22Rv1 (cell line): ENCODE data around the gene MYH9.

Experiments used
- ZFX ChIP-seq: fragments of 450-650 bp; IDR thresholded peaks from 2 replicates; pipeline ENCODE4 v1.6.1; 2017; ENCODE audit warnings: antibody characterized with exemption, borderline replicate concordance
- TF ChIP-seq, protein P1 (sequence below): fragments of 450-650 bp; IDR thresholded peaks from 2 replicates; pipeline ENCODE4 v1.5.1; 2017; ENCODE audit warnings: mild to moderate bottlenecking

DNA sequence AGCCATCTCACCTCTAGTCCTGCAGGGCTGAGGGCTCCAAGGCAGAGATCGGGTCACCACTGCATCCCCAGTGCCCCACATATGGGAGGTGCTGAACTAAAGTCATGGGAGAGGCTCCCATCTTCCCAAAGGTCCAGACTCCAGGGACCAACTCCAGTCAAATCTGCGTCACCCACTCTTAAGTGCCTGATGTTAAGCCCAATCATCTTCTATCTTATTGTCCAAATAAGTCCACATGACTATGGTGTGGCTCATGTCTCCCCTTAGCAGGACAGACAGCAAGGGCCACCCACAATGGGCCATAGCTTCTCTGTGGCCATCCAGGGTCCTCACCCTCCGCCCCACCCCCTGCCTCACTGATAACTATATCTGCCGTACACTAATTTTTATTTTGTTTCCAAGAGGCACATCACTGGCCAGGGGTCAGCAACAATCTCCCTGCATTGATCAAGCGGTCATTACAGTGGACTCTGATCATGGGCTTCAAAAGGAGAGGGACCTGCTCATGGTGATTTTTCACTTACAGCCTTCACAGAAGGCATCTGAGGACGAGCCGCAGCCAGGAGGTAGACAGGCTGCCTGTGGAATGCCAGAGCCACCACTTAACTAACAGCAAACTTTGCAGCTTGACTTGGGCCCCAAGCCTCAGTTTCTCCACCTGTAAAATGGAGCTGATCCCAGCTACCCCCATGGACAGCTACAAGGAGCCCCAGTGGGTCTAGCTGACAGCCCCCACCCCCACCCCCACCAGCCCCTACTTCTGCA is 23.3 kb downstream of the MYH9 start:
- TF ChIP-seq, protein P1, sequence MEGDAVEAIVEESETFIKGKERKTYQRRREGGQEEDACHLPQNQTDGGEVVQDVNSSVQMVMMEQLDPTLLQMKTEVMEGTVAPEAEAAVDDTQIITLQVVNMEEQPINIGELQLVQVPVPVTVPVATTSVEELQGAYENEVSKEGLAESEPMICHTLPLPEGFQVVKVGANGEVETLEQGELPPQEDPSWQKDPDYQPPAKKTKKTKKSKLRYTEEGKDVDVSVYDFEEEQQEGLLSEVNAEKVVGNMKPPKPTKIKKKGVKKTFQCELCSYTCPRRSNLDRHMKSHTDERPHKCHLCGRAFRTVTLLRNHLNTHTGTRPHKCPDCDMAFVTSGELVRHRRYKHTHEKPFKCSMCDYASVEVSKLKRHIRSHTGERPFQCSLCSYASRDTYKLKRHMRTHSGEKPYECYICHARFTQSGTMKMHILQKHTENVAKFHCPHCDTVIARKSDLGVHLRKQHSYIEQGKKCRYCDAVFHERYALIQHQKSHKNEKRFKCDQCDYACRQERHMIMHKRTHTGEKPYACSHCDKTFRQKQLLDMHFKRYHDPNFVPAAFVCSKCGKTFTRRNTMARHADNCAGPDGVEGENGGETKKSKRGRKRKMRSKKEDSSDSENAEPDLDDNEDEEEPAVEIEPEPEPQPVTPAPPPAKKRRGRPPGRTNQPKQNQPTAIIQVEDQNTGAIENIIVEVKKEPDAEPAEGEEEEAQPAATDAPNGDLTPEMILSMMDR, result no peak
- TF ChIP-seq ZFX, result no peak
